Stimulated activated CD8-positive, alpha-beta memory T cell treated with anti-CD3 and anti-CD28 coated beads, Interleukin-7, amount 100 ng/mL, for 4 hours (primary cell): ENCODE results near the gene NPTN.
"Not testable (repeated sequence)": the region's sequence is repeated elsewhere in the genome, so short reads cannot be mapped to it uniquely, and the experiment has no call there.

ENCODE experiments used
- DNase-seq, 2 donors: peaks; one replicate each; pipeline ENCODE4 v3.0.0-alpha.2; 2020; ENCODE audit warnings: low read depth in 2 of 2

NPTN gene

GRCh38 chr15:73570355-73571032 lies 62.7 kb downstream of the NPTN start:
- no peak for DNase-seq

- DNase-seq = no peak
These were observed 63.8 kb downstream of the NPTN start for GRCh38 chr15:73569361-73569760.

GRCh38 chr15:73568564-73569280 lies 64.5 kb downstream of the NPTN start:
- DNase-seq = no peak

- no peak for DNase-seq
These were observed 66.2 kb downstream of the NPTN start for GRCh38 chr15:73567020-73567419.

- DNase-seq = no peak
These were observed 68.9 kb downstream of the NPTN start for GRCh38 chr15:73564255-73564654.

GRCh38 chr15:73560501-73561117 lies 72.6 kb downstream of the NPTN start:
- DNase-seq = no peak

GRCh38 chr15:73558529-73558928 lies 74.7 kb downstream of the NPTN start:
- DNase-seq = no peak

GRCh38 chr15:73555080-73555479 lies 78.1 kb downstream of the NPTN start:
- no peak for DNase-seq

- DNase-seq = no peak
These were observed 83.0 kb downstream of the NPTN start for GRCh38 chr15:73550190-73550589.

- DNase-seq = not testable (repeated sequence)
These were observed 84.3 kb downstream of the NPTN start for GRCh38 chr15:73548925-73549324.

GRCh38 chr15:73541479-73541878 lies 91.7 kb downstream of the NPTN start:
- DNase-seq = no peak

- DNase-seq = no peak
These were observed 93.0 kb downstream of the NPTN start for GRCh38 chr15:73540161-73540560.

- DNase-seq = no peak
These were observed 93.7 kb downstream of the NPTN start for GRCh38 chr15:73539212-73540128.

GRCh38 chr15:73538563-73539211 lies 94.5 kb downstream of the NPTN start:
- no peak for DNase-seq

- DNase-seq = no peak
These were observed 95.1 kb downstream of the NPTN start for GRCh38 chr15:73538123-73538522.

- DNase-seq = no peak
These were observed 102.5 kb downstream of the NPTN start for GRCh38 chr15:73530649-73531048.

- DNase-seq = no peak
These were observed 105.6 kb downstream of the NPTN start for GRCh38 chr15:73527598-73527997.

- DNase-seq = no peak
These were observed 108.3 kb downstream of the NPTN start for GRCh38 chr15:73524919-73525318.

GRCh38 chr15:73522011-73522410 lies 111.2 kb downstream of the NPTN start:
- no peak for DNase-seq

- DNase-seq = no peak
These were observed 114.1 kb downstream of the NPTN start for GRCh38 chr15:73518876-73519733.
